ENCODE data around the gene STMND1.

GRCh38 chr6:17151888-17152287 lies 50.0 kb downstream of the STMND1 start:
- TF ChIP-seq CTCF (IDR thresholded peaks at IDR 0.05) (no peak), POLR2A (IDR thresholded peaks at IDR 0.05) (no peak)
